ENCODE data around the gene MYO18B.

MYO18B gene

GRCh38 chr22:25939384-25939783 is 197.4 kb downstream of the MYO18B start:
- no peak overlapping the region for H3K9ac ChIP-seq (ENCODE audit: low read depth, low read length, poor library complexity)
- no peak overlapping the region for H2BK120ac ChIP-seq (ENCODE audit: low read depth, low read length)
- H3K79me1 ChIP-seq (ENCODE audit: low read depth, low read length), result no peaks in the 10 kb centered on the region
- H2BK5ac ChIP-seq (ENCODE audit: low read length), result no peak overlapping the region
- H3K9me3 ChIP-seq (replicated peaks in 1 of 2; ENCODE audit: control insufficient read depth in 2 of 2, insufficient read depth in 1 of 2, low read depth in 1 of 2, low read length in 2 of 2), result no peaks in the 10 kb centered on the region
- H4K8ac ChIP-seq (ENCODE audit: low read depth, low read length), result no peak overlapping the region
- H4K91ac ChIP-seq (ENCODE audit: low read depth, low read length, poor library complexity), result no peak overlapping the region
- H3K14ac ChIP-seq (ENCODE audit: low read length), result no peak overlapping the region
- WGBS, 2 donors (ENCODE audit: extremely low coverage in 2 of 2, insufficient read length in 2 of 2, insufficient replicate concordance in 1 of 2), result no CpG with 5 or more reads among the region's 4 CpGs
- H3K36me3 ChIP-seq (replicated peaks in 1 of 2; ENCODE audit: control insufficient read depth in 2 of 2, insufficient read depth in 2 of 2, low read length in 2 of 2), result no peaks in the 10 kb centered on the region
- H3K27me3 ChIP-seq (ENCODE audit: control insufficient read depth in 3 of 3, insufficient read depth in 3 of 3, low read depth in 1 of 3, low read length in 3 of 3), result no peaks in the 10 kb centered on the region
- no peak overlapping the region for H2AK5ac ChIP-seq (ENCODE audit: low read depth, low read length)
- peaks cover 0 to 4% of the 10 kb centered on the region in 2 donors for H3K4me1 ChIP-seq (ENCODE audit: control insufficient read depth in 2 of 2, insufficient read depth in 1 of 2, low read depth in 1 of 2, low read length in 2 of 2)
- no peak overlapping the region for H2AFZ ChIP-seq (ENCODE audit: low read length)
- no peak overlapping the region for H3K23ac ChIP-seq (ENCODE audit: low read depth, low read length, poor library complexity)
- H2BK12ac ChIP-seq (ENCODE audit: low read length), result no peak overlapping the region
- DNase-seq (ENCODE audit: low spot score), result no peak
- H2BK15ac ChIP-seq (ENCODE audit: low read length), result no peak overlapping the region
- H3K4ac ChIP-seq (ENCODE audit: low read length), result no peak overlapping the region
- no peak overlapping the region for H3K27ac ChIP-seq (replicated peaks; ENCODE audit: low read length)
- H3K4me3 ChIP-seq (ENCODE audit: low read length in 2 of 2), result no peak overlapping the region
- H3K4me2 ChIP-seq (ENCODE audit: insufficient read depth, low read length, poor library complexity, severe bottlenecking), result no peak overlapping the region
- no peak overlapping the region for H3K18ac ChIP-seq (ENCODE audit: low read length)

DNA sequence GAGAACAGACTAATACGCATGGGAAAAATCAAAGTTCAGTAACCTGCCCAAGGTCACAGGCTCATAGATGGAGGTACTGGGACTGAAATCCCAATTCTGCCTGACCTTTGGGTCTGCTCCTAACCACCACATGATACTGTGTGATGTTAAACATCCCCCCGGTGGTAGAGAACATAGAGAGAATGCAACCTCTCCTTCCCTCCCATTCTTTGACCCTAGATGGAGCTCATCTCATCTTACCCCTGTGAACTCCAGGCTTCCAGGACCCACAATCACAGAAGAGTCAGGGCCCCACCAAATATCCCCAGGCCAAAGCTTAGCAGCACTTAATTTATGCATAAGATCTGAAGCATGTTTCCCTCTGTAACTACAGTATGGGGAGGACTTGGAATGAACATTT is 198.5 kb downstream of the MYO18B start:
- no peak overlapping the region for H2BK120ac ChIP-seq (ENCODE audit: low read depth, low read length)
- H2BK12ac ChIP-seq (ENCODE audit: low read length), result no peak overlapping the region
- H3K18ac ChIP-seq (ENCODE audit: low read length), result no peak overlapping the region
- no peak overlapping the region for H3K27ac ChIP-seq (replicated peaks; ENCODE audit: low read length)
- H3K4me2 ChIP-seq (ENCODE audit: insufficient read depth, low read length, poor library complexity, severe bottlenecking), result no peak overlapping the region
- no peaks in the 10 kb centered on the region for H3K36me3 ChIP-seq (replicated peaks in 1 of 2; ENCODE audit: control insufficient read depth in 2 of 2, insufficient read depth in 2 of 2, low read length in 2 of 2)
- H4K91ac ChIP-seq (ENCODE audit: low read depth, low read length, poor library complexity), result no peak overlapping the region
- H3K79me1 ChIP-seq (ENCODE audit: low read depth, low read length), result no peaks in the 10 kb centered on the region
- no peak overlapping the region for H2BK5ac ChIP-seq (ENCODE audit: low read length)
- no peak overlapping the region for H3K4ac ChIP-seq (ENCODE audit: low read length)
- H3K4me1 ChIP-seq (ENCODE audit: control insufficient read depth in 2 of 2, insufficient read depth in 1 of 2, low read depth in 1 of 2, low read length in 2 of 2), result peaks cover 0 to 4% of the 10 kb centered on the region in 2 donors
- no peak overlapping the region for H3K14ac ChIP-seq (ENCODE audit: low read length)
- H2BK15ac ChIP-seq (ENCODE audit: low read length), result no peak overlapping the region
- no peak overlapping the region for H2AFZ ChIP-seq (ENCODE audit: low read length)
- H2AK5ac ChIP-seq (ENCODE audit: low read depth, low read length), result no peak overlapping the region
- no peak overlapping the region for H3K9ac ChIP-seq (ENCODE audit: low read depth, low read length, poor library complexity)
- H3K4me3 ChIP-seq (ENCODE audit: low read length in 2 of 2), result no peak overlapping the region
- no peaks in the 10 kb centered on the region for H3K9me3 ChIP-seq (replicated peaks in 1 of 2; ENCODE audit: control insufficient read depth in 2 of 2, insufficient read depth in 1 of 2, low read depth in 1 of 2, low read length in 2 of 2)
- no peak overlapping the region for H4K8ac ChIP-seq (ENCODE audit: low read depth, low read length)
- H3K27me3 ChIP-seq (ENCODE audit: control insufficient read depth in 3 of 3, insufficient read depth in 3 of 3, low read depth in 1 of 3, low read length in 3 of 3), result no peaks in the 10 kb centered on the region
- no peak overlapping the region for H3K23ac ChIP-seq (ENCODE audit: low read depth, low read length, poor library complexity)
- DNase-seq (ENCODE audit: low spot score), result no peak
- WGBS, 2 donors (ENCODE audit: extremely low coverage in 2 of 2, insufficient read length in 2 of 2, insufficient replicate concordance in 1 of 2), result no CpG with 5 or more reads among the region's 2 CpGs

- Histone ChIP-seq H3K4me2 (ENCODE audit: insufficient read depth, low read length, poor library complexity, severe bottlenecking) (no peak overlapping the region), H2BK120ac (ENCODE audit: low read depth, low read length) (no peak overlapping the region), H3K23ac (ENCODE audit: low read depth, low read length, poor library complexity) (no peak overlapping the region), H4K8ac (ENCODE audit: low read depth, low read length) (no peak overlapping the region), H2BK12ac (ENCODE audit: low read length) (no peak overlapping the region), H3K27ac (replicated peaks; ENCODE audit: low read length) (no peak overlapping the region), H2BK5ac (ENCODE audit: low read length) (no peak overlapping the region), H3K9me3 (replicated peaks in 1 of 2; ENCODE audit: control insufficient read depth in 2 of 2, insufficient read depth in 1 of 2, low read depth in 1 of 2, low read length in 2 of 2) (no peaks in the 10 kb centered on the region), H3K18ac (ENCODE audit: low read length) (no peak overlapping the region), H3K4ac (ENCODE audit: low read length) (no peak overlapping the region), H3K14ac (ENCODE audit: low read length) (no peak overlapping the region), H4K91ac (ENCODE audit: low read depth, low read length, poor library complexity) (no peak overlapping the region), H2AK5ac (ENCODE audit: low read depth, low read length) (no peak overlapping the region), H3K4me3 (ENCODE audit: low read length in 2 of 2) (no peak overlapping the region), H3K79me1 (ENCODE audit: low read depth, low read length) (no peaks in the 10 kb centered on the region), H3K36me3 (replicated peaks in 1 of 2; ENCODE audit: control insufficient read depth in 2 of 2, insufficient read depth in 2 of 2, low read length in 2 of 2) (no peaks in the 10 kb centered on the region), H3K4me1 (ENCODE audit: control insufficient read depth in 2 of 2, insufficient read depth in 1 of 2, low read depth in 1 of 2, low read length in 2 of 2) (peaks cover 0 to 3% of the 10 kb centered on the region in 2 donors), H2AFZ (ENCODE audit: low read length) (no peak overlapping the region), H3K9ac (ENCODE audit: low read depth, low read length, poor library complexity) (no peak overlapping the region), H2BK15ac (ENCODE audit: low read length) (no peak overlapping the region), H3K27me3 (ENCODE audit: control insufficient read depth in 3 of 3, insufficient read depth in 3 of 3, low read depth in 1 of 3, low read length in 3 of 3) (no peaks in the 10 kb centered on the region)
- WGBS, 2 donors (ENCODE audit: extremely low coverage in 2 of 2, insufficient read length in 2 of 2, insufficient replicate concordance in 1 of 2), result no CpG with 5 or more reads among the region's 8 CpGs
- no peak for DNase-seq (ENCODE audit: low spot score)
These were observed 199.5 kb downstream of the MYO18B start for GRCh38 chr22:25941365-25941960.

DNA sequence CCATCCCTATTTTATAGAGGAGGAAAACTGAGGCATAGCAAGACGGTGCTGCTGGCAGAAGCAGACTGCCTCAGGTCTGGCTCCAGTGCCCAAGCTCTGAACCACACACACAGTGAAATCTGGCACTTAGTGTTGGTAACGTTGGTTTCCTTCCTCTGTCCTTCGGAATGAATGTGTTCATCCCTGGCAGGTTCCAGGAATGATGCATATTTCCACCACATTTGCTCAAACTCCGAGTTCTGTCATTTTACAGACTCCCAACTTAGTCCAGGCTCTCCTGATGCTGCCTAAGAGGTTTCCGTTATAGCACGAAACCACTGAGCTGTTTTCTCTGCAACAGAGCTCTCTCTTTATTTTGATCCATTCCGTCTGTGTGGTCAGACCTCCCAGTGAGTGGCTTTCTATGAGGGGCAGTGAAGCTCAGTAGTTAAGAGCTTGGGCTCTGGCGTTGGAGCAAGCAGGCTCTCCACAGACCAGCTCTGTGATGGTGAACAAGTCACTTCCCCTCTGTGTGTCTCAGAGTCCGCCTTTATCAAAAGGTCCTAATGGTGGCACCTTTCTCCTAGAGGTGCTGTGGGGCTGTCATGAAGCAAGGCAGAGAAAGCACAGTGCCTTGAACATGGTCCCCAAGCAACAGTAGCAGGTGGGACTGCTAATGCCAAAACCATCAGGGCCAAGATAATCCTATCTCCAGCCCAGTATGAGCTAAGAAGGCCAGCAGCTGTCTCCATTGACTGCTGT is 200.3 kb downstream of the MYO18B start:
- no peak overlapping the region for H2BK5ac ChIP-seq (ENCODE audit: low read length)
- no peak overlapping the region for H4K91ac ChIP-seq (ENCODE audit: low read depth, low read length, poor library complexity)
- no peaks in the 10 kb centered on the region for H3K79me1 ChIP-seq (ENCODE audit: low read depth, low read length)
- H2BK15ac ChIP-seq (ENCODE audit: low read length), result no peak overlapping the region
- H3K23ac ChIP-seq (ENCODE audit: low read depth, low read length, poor library complexity), result no peak overlapping the region
- no peak overlapping the region for H3K4ac ChIP-seq (ENCODE audit: low read length)
- H3K27ac ChIP-seq (replicated peaks; ENCODE audit: low read length), result no peak overlapping the region
- no peak overlapping the region for H2AK5ac ChIP-seq (ENCODE audit: low read depth, low read length)
- no peak overlapping the region for H3K4me2 ChIP-seq (ENCODE audit: insufficient read depth, low read length, poor library complexity, severe bottlenecking)
- no peak overlapping the region for H3K18ac ChIP-seq (ENCODE audit: low read length)
- H3K4me1 ChIP-seq (ENCODE audit: control insufficient read depth in 2 of 2, insufficient read depth in 1 of 2, low read depth in 1 of 2, low read length in 2 of 2), result peaks cover 0 to 3% of the 10 kb centered on the region in 2 donors
- no peak overlapping the region for H4K8ac ChIP-seq (ENCODE audit: low read depth, low read length)
- no peak overlapping the region for H2BK12ac ChIP-seq (ENCODE audit: low read length)
- H2AFZ ChIP-seq (ENCODE audit: low read length), result no peak overlapping the region
- H3K36me3 ChIP-seq (replicated peaks in 1 of 2; ENCODE audit: control insufficient read depth in 2 of 2, insufficient read depth in 2 of 2, low read length in 2 of 2), result no peaks in the 10 kb centered on the region
- no peak overlapping the region for H2BK120ac ChIP-seq (ENCODE audit: low read depth, low read length)
- H3K27me3 ChIP-seq (ENCODE audit: control insufficient read depth in 3 of 3, insufficient read depth in 3 of 3, low read depth in 1 of 3, low read length in 3 of 3), result no peaks in the 10 kb centered on the region
- no peaks in the 10 kb centered on the region for H3K9me3 ChIP-seq (replicated peaks in 1 of 2; ENCODE audit: control insufficient read depth in 2 of 2, insufficient read depth in 1 of 2, low read depth in 1 of 2, low read length in 2 of 2)
- WGBS, 2 donors (ENCODE audit: extremely low coverage in 2 of 2, insufficient read length in 2 of 2, insufficient replicate concordance in 1 of 2), result no CpG with 5 or more reads among the region's 9 CpGs
- H3K4me3 ChIP-seq (ENCODE audit: low read length in 2 of 2), result no peak overlapping the region
- no peak for DNase-seq (ENCODE audit: low spot score)
- H3K9ac ChIP-seq (ENCODE audit: low read depth, low read length, poor library complexity), result no peak overlapping the region
- H3K14ac ChIP-seq (ENCODE audit: low read length), result no peak overlapping the region

Measured in neuronal stem cell (in vitro differentiated cells).